ENCODE measurements around the gene ADAMTSL3. TPM values are rescaled to one million over a fixed set of nuclear protein-coding genes. Genes with fewer than 3 reads are reported as not detected.

The ADAMTSL3 gene
- total RNA-seq, 3 donors from 2014 or later (not counting 1 experiment from before 2014, with no cell fraction given), result 0.14 to 0.43 (median 0.25) TPM

DNA sequence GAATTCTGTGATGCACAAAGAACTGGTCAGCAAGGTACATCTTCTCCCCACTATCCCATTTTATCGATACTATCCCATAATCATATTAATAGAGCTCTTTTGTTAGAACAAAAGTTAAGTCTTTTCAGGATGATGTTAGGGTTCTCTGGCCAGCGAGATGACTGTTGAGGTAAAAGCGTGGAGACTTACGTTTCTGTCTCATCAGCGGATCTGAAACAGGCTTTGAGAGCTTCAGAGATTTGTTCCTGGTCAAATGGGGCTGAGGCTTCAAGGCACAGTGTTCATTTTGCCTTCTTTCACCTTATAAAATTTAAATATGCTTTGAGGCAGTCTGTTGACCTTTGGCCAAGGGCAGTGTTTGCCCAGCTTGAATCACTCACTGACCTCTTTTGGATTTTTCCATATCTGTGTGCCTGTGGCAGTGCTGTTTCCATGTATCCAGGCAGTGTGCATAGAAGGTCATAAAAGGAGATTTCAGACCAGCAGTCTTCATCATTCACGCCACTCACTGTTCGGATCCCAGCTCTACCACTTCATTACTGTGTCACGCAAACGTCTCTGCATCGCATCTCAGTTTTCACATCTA is 3.1 kb downstream of the ADAMTSL3 start:
- H3K27me3 Mint-ChIP-seq (ENCODE audit: low read depth in 2 of 2), result peaks cover 20 to 25% of the 10 kb centered on the region in 2 donors
- TF ChIP-seq CTCF (IDR thresholded peaks at IDR 0.05), result no peak
- ATAC-seq, result no peak
- H3K4me3 ChIP-seq (ENCODE audit: low read length), result no peak overlapping the region
- H3K9me3 Mint-ChIP-seq, result no peaks in the 10 kb centered on the region
- no peaks in the 10 kb centered on the region for H3K36me3 Mint-ChIP-seq
- no peaks in the 10 kb centered on the region for H3K9me3 ChIP-seq (ENCODE audit: control insufficient read depth, insufficient read depth, low read length)
- H3K36me3 ChIP-seq (ENCODE audit: control insufficient read depth, insufficient read depth, low read length), result no peaks in the 10 kb centered on the region
- H3K4me3 Mint-ChIP-seq, result no peak overlapping the region
- H3K4me1 Mint-ChIP-seq, result no peaks in the 10 kb centered on the region
- no peaks in the 10 kb centered on the region for H3K4me1 ChIP-seq (ENCODE audit: control insufficient read depth, insufficient read depth, low read length)
- intact Hi-C loops (cut with micrococcal nuclease), result no loop called here
- H3K27ac Mint-ChIP-seq, result no peak overlapping the region
- 93% methylated on average over 6 of the region's 10 CpGs for WGBS (ENCODE audit: insufficient coverage)
- H3K27ac ChIP-seq (ENCODE audit: low read length), result no peak overlapping the region
- no peak for DNase-seq
- H3K27me3 ChIP-seq (ENCODE audit: control insufficient read depth, insufficient read depth, low read length), result peaks cover 5% of the 10 kb centered on the region

GRCh38 chr15:83657549-83657948 is 3.6 kb downstream of the ADAMTSL3 start:
- Histone ChIP-seq H3K36me3 (ENCODE audit: control insufficient read depth, insufficient read depth, low read length) (no peaks in the 10 kb centered on the region), H3K27ac (ENCODE audit: low read length) (no peak overlapping the region), H3K4me1 (ENCODE audit: control insufficient read depth, insufficient read depth, low read length) (no peaks in the 10 kb centered on the region), H3K4me3 (ENCODE audit: low read length) (no peak overlapping the region), H3K27me3 (ENCODE audit: control insufficient read depth, insufficient read depth, low read length) (peaks cover 5% of the 10 kb centered on the region), H3K9me3 (ENCODE audit: control insufficient read depth, insufficient read depth, low read length) (no peaks in the 10 kb centered on the region)
- no peak for DNase-seq
- intact Hi-C loops (cut with micrococcal nuclease), result no loop called here
- H3K4me3 Mint-ChIP-seq, result no peak overlapping the region
- peaks cover 15 to 21% of the 10 kb centered on the region in 2 donors for H3K27me3 Mint-ChIP-seq (ENCODE audit: low read depth in 2 of 2)
- WGBS (ENCODE audit: insufficient coverage), result 96% methylated on average over 4 of the region's 4 CpGs
- TF ChIP-seq CTCF (IDR thresholded peaks at IDR 0.05), result no peak
- no peaks in the 10 kb centered on the region for H3K9me3 Mint-ChIP-seq
- H3K27ac Mint-ChIP-seq, result no peak overlapping the region
- ATAC-seq, result no peak
- no peaks in the 10 kb centered on the region for H3K4me1 Mint-ChIP-seq
- H3K36me3 Mint-ChIP-seq, result no peaks in the 10 kb centered on the region

GRCh38 chr15:83658430-83659416 is 4.8 kb downstream of the ADAMTSL3 start:
- H3K4me1 ChIP-seq (ENCODE audit: control insufficient read depth, insufficient read depth, low read length), result no peaks in the 10 kb centered on the region
- H3K4me3 ChIP-seq (ENCODE audit: low read length), result no peak overlapping the region
- H3K36me3 Mint-ChIP-seq, result no peaks in the 10 kb centered on the region
- no peak overlapping the region for H3K27ac Mint-ChIP-seq
- intact Hi-C loops (cut with micrococcal nuclease), result no loop called here
- WGBS (ENCODE audit: insufficient coverage), result 73% methylated on average over 10 of the region's 10 CpGs
- no peaks in the 10 kb centered on the region for H3K9me3 ChIP-seq (ENCODE audit: control insufficient read depth, insufficient read depth, low read length)
- H3K36me3 ChIP-seq (ENCODE audit: control insufficient read depth, insufficient read depth, low read length), result no peaks in the 10 kb centered on the region
- H3K27me3 ChIP-seq (ENCODE audit: control insufficient read depth, insufficient read depth, low read length), result peaks cover 2% of the 10 kb centered on the region
- H3K27ac ChIP-seq (ENCODE audit: low read length), result no peak overlapping the region
- DNase-seq (no peak), ATAC-seq (no peak)
- no peak for TF ChIP-seq CTCF (IDR thresholded peaks at IDR 0.05)
- H3K4me1 Mint-ChIP-seq, result no peaks in the 10 kb centered on the region
- H3K4me3 Mint-ChIP-seq, result no peak overlapping the region
- H3K27me3 Mint-ChIP-seq (ENCODE audit: low read depth in 2 of 2), result peaks cover 9 to 13% of the 10 kb centered on the region in 2 donors
- peaks cover 0 to 2% of the 10 kb centered on the region in 2 donors for H3K9me3 Mint-ChIP-seq
